Mesodermal cell (in vitro differentiated cells): ENCODE measurements around the gene COQ8B.

Source experiments
- H3K27ac ChIP-seq: 2 replicates; pipeline ENCODE4 v1.7.0; 2013; ENCODE audit warnings: mild to moderate bottlenecking, low read depth, low read length, moderate library complexity; ENCODE audit not compliant: severe bottlenecking
- H3K36me3 ChIP-seq: 2 replicates; pipeline ENCODE4 v1.7.1; 2013; ENCODE audit warnings: mild to moderate bottlenecking, low read length, moderate library complexity; ENCODE audit not compliant: control insufficient read depth, insufficient read depth
- H3K4me1 ChIP-seq: one replicate; pipeline ENCODE4 v1.7.1; 2013; ENCODE audit warnings: mild to moderate bottlenecking, low read length; ENCODE audit not compliant: insufficient read depth, control insufficient read depth, poor library complexity, severe bottlenecking
- H3K4me3 ChIP-seq: 2 replicates; pipeline ENCODE4 v1.7.0; 2013; ENCODE audit warnings: low read length, control low read depth, mild to moderate bottlenecking; ENCODE audit not compliant: insufficient read depth, poor library complexity, severe bottlenecking; ENCODE audit errors: extremely low read depth
- H3K9me3 ChIP-seq: 2 replicates; pipeline ENCODE4 v1.7.1; 2013; ENCODE audit warnings: mild to moderate bottlenecking, low read length, moderate library complexity; ENCODE audit not compliant: control insufficient read depth
- WGBS, 2 experiments: methylation state at CpG; one replicate each; pipeline ENCODE4 v1.1.5; 2013; ENCODE audit warnings: missing lambda C conversion rate in 2 of 2; ENCODE audit not compliant: insufficient coverage in 2 of 2; 5-methylcytosine and 5-hydroxymethylcytosine counted together

COQ8B gene

GRCh38 chr19:40717880-40718773, 1.4 kb upstream of the COQ8B start:
- 20 to 23% methylated on average over 16 to 17 of the region's 20 CpGs for WGBS, 2 experiments
- peak overlapping the region; percentile 76 for H3K4me3 ChIP-seq
- peaks cover 13% of the 10 kb centered on the region for H3K4me1 ChIP-seq
- H3K36me3 ChIP-seq = peaks cover 17% of the 10 kb centered on the region
- H3K27ac ChIP-seq = peak overlapping the region; percentile 99
- no peaks in the 10 kb centered on the region for H3K9me3 ChIP-seq

- H3K27ac ChIP-seq = peak overlapping the region; percentile 99
- no peaks in the 10 kb centered on the region for H3K9me3 ChIP-seq
- 2 to 3% methylated on average over 16 to 17 of the region's 20 CpGs for WGBS, 2 experiments
These were observed 716 bp upstream of the COQ8B start for GRCh38 chr19:40717325-40717879.

GRCh38 chr19:40716031-40716481, 630 bp downstream of the COQ8B start:
- H3K9me3 ChIP-seq = no peaks in the 10 kb centered on the region
- peak overlapping the region; percentile 76 for H3K4me3 ChIP-seq
- peaks cover 24% of the 10 kb centered on the region for H3K36me3 ChIP-seq
- H3K27ac ChIP-seq = peak overlapping the region; percentile 99
- H3K4me1 ChIP-seq = peaks cover 17% of the 10 kb centered on the region
- WGBS, 2 experiments = 4 to 6% methylated on average over 6 of the region's 8 CpGs

More at GRCh38 chr19:40717325-40717879, 716 bp upstream of the COQ8B start:
- H3K36me3 ChIP-seq = peaks cover 20% of the 10 kb centered on the region
- peak overlapping the region; percentile 76 for H3K4me3 ChIP-seq
- peaks cover 13% of the 10 kb centered on the region for H3K4me1 ChIP-seq

DNA sequence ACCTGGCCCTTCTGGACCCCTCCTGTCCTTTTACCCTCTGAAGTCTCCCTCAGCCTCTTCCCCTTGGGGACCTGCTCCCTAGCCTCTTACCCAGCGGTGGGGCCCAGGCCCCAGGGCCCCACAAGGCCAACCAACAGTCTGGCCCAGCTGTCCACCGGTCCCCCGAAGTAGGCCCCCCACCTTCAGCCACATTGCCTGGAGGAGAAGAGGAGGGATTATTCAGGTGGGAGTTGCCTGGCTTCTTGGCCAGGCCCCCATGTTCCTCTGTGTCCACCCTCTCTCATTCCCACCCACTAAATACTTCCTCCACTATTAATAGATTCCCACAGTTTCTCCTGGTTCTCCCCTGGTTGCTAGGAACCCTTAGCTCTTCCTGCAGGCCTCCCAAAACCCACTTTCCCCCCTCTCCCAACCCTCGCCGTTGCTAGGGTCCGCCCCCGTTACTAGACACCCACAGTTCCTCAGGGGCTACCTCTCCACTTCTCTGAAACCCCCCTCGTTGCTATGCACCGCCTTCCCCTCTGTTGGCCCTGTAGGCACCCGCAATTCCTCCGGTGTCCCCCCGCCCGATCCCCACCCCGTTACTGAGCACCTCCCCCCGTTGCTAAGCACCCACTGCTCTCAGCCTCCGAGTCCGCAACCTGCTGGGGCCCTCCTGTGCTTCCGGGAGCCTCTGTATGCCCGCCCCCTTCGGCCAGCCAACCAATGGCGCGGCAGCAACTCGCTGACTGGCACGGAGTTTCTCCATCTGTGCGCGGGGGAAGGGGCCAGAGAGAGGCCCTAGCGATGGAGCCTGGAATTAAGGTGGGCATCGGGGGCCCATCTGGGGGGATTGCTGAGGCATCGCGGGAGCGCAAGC, 2.0 kb downstream of the COQ8B start:
- Histone ChIP-seq H3K27ac (peak overlapping the region; percentile 99), H3K4me1 (peaks cover 12% of the 10 kb centered on the region), H3K9me3 (no peaks in the 10 kb centered on the region), H3K4me3 (peak overlapping the region; percentile 49), H3K36me3 (peaks cover 25% of the 10 kb centered on the region)
- 5 to 6% methylated on average over 13 to 17 of the region's 31 CpGs for WGBS, 2 experiments

- Histone ChIP-seq H3K4me3 (no peak overlapping the region), H3K4me1 (peaks cover 12% of the 10 kb centered on the region), H3K36me3 (peaks cover 31% of the 10 kb centered on the region), H3K27ac (peak overlapping the region; percentile 99), H3K9me3 (no peaks in the 10 kb centered on the region)
- no CpG with 5 or more reads among the region's 11 CpGs for WGBS, 2 experiments
These were observed 2.7 kb downstream of the COQ8B start for GRCh38 chr19:40713939-40714338.

DNA sequence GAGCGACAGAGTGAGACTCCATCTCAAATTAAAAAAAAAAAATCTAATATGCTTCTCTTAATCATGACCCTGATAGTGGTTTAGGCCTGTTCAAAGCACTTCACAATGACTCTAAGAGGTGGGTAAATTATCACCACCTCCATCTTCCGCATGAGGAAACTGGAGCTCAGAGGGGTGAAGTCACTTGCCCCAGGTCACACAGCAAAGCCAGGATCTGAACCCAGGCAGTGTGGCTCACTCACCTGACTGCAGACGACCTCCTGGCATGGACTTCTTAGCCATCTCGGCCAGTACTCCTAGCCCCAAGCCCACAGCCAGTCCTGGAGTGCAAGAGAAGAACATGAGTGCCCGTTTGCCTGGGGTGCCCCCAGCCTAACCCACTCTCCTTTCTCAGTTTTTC, 6.9 kb downstream of the COQ8B start:
- 87 to 100% methylated on average over 3 to 4 of the region's 5 CpGs for WGBS, 2 experiments
- Histone ChIP-seq H3K9me3 (no peaks in the 10 kb centered on the region), H3K4me1 (peaks cover 10% of the 10 kb centered on the region), H3K27ac (no peak overlapping the region), H3K36me3 (peaks cover 58% of the 10 kb centered on the region), H3K4me3 (no peak overlapping the region)

- H3K9me3 ChIP-seq = no peaks in the 10 kb centered on the region
- peaks cover 4% of the 10 kb centered on the region for H3K4me1 ChIP-seq
- WGBS, 2 experiments = 91 to 95% methylated on average over 3 to 6 of the region's 7 CpGs
- no peak overlapping the region for H3K4me3 ChIP-seq
- peaks cover 61% of the 10 kb centered on the region for H3K36me3 ChIP-seq
- no peak overlapping the region for H3K27ac ChIP-seq
These were observed 9.1 kb downstream of the COQ8B start for GRCh38 chr19:40707615-40708014.

DNA sequence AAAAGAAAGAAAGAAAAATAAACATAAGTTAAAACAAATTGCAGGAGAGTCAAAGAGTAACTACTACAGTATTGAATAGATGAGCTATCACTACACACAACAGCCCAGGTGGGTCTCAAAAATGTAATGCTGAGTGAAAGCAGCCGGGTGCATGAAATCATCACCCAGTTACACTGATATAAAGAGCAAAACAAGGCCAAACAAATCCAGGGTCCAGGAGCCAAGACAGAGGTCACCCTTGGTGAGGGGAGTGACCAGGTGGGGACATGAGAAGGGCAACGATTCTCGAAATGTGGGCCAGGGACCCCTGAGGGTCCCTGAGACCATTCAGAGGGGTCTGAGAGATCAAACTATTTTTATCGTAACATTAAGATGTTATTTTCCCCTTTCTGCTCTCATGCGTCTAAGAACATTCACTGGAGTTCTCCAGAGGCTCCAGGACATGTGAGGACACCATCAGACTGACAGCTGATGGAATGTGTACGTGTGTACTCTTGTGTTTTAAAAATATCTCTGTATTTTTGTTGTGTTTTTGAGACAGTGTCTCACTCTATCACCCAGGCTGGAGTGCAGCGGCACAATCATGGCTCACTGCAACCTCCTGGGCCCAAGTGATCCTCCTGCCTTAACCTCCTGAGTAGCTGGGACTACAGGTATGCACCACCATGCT, 10.6 kb downstream of the COQ8B start:
- Histone ChIP-seq H3K36me3 (peaks cover 61% of the 10 kb centered on the region), H3K4me1 (no peaks in the 10 kb centered on the region), H3K9me3 (no peaks in the 10 kb centered on the region), H3K27ac (no peak overlapping the region), H3K4me3 (no peak overlapping the region)
- WGBS, 2 experiments = 88 to 89% methylated on average over 5 to 6 of the region's 7 CpGs

DNA sequence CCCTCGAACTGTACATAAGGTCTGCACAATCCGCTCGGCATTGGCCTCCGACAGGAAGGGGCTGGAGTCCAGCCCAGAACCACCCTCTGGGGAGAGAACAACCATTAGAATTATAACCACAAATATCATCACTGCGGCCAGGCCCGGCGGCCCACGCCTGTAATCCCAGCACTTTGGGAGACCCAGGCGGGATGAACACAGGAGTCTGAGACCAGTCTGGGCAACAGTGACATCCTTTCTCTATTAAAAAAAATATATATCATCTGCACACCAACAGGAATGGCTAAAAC, 11.4 kb downstream of the COQ8B start:
- no peaks in the 10 kb centered on the region for H3K9me3 ChIP-seq
- no peak overlapping the region for H3K4me3 ChIP-seq
- no peak overlapping the region for H3K27ac ChIP-seq
- H3K36me3 ChIP-seq = peaks cover 65% of the 10 kb centered on the region
- WGBS, 2 experiments = 89 to 92% methylated on average over 9 of the region's 9 CpGs
- H3K4me1 ChIP-seq = no peaks in the 10 kb centered on the region
